SW 1271 (cell line): Measurements from ENCODE around the gene HK2.

Experiments
- DNase-seq, 2 experiments: peaks; one replicate each; lab custom pipeline; 2025; lab: John Stamatoyannopoulos, UW

HK2 gene

DNA sequence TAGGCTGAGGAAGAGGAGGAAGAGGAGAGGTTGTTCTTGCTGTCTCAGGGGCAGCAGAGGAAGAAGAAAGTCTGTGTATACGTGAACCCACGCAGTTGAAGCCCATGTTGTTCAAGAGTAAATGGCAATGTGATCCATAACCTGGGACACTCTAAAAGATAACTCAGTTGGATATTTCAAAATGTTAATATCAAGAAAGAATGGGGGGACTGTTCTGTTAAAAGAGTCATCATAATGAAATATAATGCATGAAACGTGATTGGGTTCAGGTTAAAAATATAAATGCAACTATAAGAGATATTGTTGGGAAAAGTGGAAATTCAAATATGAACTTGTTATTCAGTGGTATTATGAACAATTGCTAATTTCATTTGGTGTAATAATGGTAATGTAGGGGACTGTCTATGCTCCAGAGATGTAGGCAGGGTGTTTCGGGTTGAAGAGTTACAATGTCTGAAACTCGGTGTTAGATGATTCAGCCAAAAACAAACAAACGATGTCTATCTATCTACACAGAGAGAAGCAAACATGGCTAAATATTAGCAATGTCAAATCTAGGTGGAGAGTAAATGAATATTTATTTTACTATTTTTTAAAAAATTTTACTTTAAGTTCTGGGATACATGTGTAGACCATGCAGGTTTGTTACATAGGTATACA is 103.4 kb downstream of the HK2 start:
- no peak for DNase-seq

DNA sequence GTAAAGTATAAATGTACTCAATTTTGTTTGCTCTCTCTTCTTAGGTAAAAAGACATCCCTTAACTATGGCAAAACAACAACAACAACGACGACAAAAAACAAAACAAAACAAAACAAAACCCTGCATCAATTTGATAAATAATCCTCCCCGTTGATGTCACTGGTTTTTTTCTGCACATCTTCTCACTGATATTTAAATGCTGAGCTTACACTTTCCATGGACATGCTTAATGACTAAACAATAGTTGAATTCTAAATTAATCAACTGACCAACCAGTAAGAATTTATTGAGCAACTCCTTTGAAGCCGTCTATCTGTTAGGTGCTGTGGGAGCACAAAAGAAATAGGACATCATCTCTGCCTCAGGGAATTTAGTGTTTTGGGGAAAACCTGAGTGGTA is 104.3 kb downstream of the HK2 start:
- no peak for DNase-seq

DNA sequence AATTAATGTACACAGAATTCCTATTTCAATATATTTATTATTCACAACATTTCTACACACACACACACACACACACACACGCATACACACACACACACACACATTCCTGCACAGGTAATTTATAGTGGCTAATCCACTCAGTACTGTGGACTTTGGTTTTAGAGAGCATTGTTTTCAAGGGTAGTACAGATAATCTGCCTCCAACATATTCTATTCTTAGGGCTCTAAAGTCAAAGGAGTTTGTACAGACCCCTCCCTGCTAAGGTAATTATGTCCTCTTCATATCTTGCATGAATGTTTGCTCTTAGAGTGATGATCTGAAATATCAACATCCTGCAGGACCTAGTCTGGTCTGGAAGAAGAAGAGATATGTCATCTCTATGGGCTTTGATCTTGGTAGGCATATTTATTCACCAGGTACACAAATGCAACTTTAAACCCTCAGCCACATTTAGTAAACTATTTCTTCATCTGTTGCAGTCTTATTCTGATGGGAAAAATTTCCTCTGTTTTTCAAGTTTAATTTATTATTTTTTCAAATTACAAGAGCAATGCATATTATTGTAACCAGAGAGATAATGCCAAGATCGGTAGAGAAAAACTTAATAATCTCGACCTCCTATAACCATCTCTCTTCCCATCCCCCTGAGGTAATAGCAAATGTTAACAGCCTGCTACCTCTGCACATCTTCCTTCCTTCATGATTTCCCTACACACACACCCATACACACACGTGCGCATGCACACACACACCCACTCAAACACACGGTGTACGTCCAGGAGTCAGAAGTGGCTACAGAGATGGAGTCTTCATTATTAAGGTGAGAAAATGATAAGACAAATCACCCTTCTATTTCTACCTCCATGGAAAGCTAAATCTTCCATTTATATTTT is 106.2 kb downstream of the HK2 start:
- DNase-seq = no peak

DNA sequence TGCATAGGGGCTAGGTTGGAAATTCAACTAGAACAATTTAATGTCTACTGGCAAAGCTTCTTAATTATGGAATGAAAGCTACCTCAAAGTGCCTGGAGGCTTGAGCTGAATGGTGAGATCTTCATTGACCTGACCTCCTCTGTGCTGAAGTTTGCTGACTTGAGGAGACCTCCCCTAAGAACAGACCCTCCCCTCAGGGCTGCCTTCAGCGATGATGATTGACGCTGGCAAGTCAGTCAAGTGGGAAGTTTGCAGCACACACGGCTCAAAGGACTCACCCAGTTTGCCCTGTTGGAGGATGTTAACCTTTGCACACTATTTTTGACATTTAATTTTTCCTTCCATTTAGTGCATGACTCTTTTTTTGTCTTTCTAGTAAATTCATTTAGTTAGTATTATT is 107.4 kb downstream of the HK2 start:
- no peak for DNase-seq

DNA sequence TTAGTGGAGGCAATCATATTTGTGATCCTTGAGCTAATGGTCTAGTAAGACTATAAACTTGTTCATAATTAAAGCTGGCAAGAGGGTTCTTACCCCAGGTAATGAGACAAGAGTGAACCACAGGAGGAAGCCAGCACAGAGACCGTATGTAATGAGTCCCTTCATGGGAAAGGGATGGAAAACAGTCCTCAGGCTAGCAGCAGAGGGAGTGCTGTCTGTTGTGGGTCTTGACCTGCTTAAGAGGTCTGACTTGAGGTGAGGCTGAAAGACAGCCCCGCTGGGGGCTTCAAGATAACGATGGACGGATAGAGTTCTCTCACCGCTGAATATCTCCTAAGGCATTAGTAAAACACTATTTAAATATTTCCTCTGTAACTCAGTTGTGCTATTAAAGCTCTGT is 108.3 kb downstream of the HK2 start:
- no peak for DNase-seq
